Occipital lobe (tissue), 2 donors: ENCODE measurements around the gene MRPL10. TPM values are rescaled to one million over a fixed set of nuclear protein-coding genes. Genes with fewer than 3 reads are reported as not detected.

ENCODE experiments used
- DNase-seq: peaks from one replicate; lab custom pipeline; 2025; lab: John Stamatoyannopoulos, UW
- total RNA-seq: library from RNA; depleted of rRNA; stranded (reverse); fragments of >200 nt; gene quantifications from one replicate; pipeline ENCODE4 v1.2.3, GENCODE V29; 2014

Gene MRPL10
- total RNA-seq, 1 donor from 2014 or later = 9.7 TPM

DNA sequence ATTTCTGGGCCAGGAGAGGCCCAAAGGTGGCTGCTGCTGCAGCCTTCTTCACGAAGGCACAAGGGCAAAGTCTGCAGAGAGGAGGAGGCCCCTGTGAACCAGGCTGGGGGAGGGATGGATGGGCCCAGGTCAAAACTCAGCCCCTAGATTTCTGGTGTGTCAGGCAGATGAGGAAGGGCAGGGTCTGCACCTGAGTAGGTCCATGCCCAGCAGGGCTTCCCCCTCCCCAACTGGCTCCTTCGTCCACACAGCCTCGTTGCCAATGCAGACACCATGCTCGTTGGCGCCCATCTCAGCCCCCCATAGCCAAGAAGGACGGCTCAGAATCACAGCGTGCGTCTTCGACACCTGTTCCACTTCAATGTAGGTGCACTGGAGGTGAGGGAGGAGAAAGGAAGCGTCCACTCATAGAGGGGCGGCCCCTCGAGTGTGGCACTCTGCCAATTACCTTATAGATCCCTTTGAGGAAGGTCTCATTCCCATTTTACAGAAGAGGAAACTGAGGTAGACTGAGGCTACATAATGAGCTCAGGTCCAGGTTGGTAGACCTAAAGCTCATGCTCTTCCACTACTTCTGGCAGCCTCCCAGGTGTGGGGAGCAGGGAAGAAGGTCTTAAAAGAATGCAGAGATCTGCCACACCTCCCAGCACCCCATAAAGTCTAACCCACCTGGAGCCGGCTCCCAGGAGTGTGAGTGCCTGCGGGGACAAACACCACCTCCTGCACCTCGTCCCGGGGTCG lies 8.8 kb upstream of the MRPL10 start:
- DNase-seq = no peak

DNA sequence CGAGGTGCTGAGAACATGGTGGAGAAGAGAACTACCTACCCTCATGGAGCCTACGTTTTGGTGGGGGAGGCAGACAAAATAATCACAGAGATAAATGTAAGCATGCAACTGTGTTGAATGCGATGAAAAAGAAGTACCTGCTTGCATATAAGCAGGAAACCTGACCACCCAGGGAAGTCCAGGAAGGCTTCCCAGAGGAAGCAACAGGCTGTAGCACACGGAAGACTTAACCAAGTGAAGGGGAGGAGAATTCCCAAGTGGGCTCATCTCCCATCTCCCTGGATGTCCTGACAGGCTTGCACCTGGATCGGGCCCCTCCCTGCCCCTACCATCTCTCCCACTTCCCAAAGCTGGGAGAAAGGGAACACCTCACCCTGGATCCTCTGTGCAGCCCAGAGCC lies 7.7 kb upstream of the MRPL10 start:
- DNase-seq = no peak

DNA sequence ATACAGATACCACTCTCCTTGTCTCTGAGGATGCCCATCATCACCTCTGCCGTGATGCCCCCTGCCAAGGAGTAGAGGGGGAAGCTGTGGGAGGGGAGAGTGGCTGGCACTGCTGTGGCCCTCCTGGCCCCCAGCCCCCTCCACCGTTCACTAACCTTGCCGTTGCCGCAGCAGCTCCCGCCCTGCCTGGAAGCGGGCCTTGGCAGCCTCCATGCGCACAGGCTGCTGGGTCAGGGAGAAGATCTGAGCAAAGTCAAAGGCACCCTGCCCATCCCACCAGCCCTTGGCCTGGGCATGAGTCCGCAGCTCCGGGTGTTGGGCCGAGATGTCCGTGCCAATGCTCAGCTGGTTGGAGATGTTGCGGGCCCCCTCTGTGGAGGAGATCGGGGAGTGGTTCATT lies 7.3 kb upstream of the MRPL10 start:
- no peak for DNase-seq

DNA sequence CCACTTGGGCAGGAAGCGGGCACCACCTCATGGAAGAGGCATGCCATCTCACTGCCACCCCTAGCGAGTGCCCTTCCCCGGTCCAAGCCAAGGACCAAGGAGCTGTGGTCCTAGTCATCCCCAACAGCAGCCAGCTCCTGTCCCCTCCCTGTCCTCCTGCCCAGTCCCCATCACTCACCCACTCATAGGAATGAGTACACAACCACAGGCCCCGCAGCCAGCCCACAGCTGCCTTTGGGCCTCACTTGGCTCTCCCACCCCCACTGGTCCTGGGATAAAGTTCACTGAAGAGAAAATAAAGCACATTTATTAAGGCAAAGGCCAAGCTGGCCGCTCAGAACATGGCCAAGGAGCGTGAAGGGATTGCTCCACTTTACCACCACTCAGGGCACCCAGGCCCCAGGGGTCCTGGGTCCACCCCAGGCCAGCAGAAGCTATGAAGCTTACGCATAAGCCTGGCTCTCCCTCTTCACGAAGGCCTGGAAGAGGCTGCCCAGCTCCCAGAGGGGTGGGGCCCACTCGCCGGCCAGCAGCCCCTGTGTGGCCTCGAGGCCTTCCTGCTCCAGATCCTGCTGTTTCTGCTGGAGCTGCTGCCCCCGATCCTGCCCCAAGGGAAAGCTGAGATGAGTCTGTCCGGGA lies 6.2 kb upstream of the MRPL10 start:
- no peak for DNase-seq

DNA sequence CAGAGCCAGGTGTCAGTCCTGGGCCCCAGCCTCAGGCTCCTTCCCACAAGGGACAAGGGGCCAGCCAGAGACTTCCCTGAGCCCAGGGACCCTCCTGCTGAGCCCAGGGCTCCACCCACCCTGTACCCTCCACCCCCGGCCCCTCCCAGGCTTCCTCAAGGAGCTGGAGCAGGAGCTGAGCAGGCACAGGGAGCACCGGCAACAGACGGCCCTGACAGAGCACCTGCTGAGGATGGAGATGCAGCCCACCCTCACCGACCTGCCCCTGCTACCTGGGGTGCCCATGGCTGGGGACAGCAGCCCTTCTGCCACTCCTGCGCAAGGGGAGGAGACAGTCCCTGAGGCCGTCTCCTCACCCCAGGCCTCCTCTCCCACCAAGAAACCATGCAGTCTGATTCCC lies 5.3 kb upstream of the MRPL10 start:
- DNase-seq = no peak

DNA sequence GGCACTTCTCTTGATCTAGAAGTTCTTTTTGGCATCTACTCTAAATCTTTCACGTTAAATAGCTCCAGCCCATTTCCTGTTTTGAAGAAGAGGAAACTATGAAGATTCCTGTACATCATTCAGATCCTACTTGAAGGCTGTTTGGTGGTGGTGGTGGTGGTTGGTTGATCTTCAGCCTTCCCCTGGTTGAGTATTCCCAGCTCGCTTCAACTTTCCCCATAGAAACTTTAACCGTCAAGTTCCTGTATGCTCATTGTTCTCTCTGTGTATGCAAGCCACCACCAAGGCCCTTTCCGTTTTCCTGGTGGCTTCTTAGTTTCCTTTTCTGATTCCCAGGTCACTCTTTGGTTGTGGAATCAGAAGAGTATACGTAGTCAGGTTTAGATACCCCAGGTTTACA lies 3.4 kb upstream of the MRPL10 start:
- DNase-seq = no peak

DNA sequence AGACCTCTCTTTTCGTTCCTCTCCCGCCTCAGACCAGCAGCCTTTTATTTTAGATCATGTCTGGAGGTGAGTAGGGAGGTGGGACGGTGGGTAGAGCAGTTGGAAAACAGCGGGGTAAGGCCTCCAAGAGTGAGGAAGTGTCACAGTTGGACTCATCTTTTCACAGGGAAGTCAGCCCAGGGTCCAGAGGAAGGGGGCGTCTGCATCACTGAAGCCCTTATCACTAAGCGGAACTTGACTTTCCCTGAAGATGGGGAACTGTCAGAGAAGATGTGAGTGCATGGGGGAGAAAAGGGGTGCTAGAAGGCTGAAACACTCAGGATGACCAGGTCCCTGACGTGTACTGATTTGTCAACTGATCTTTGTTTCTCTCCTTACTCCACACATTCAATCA lies 590 bp upstream of the MRPL10 start:
- DNase-seq = no peak

DNA sequence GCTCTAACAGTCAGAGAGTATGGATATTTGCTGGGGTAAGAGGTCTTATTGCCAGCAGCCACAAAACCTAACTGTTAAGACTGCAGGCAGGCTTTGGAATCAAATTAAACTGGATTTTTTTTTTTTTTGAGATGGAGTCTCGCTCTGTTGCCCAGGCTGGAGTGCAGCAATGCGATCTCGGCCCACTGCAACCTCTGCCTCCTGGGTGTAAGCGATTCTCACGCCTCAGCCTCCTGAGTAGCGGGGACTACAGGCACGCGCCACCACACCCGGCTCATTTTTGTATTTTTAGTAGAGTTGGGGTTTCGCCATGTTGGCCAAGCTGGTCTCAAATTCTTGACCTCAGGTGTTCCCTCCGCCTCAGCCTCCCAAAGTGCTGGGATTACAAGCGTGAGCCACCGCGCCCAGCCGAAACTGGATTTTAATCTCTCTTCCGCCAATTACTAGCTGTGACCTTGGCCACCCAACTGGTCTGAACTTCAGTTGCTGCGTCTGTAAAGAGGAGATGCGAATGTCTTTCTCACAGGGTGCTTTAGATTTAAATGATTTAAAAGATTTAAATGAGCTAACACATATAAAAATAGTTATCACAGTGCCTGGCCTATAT lies 842 bp downstream of the MRPL10 start:
- DNase-seq = no peak

DNA sequence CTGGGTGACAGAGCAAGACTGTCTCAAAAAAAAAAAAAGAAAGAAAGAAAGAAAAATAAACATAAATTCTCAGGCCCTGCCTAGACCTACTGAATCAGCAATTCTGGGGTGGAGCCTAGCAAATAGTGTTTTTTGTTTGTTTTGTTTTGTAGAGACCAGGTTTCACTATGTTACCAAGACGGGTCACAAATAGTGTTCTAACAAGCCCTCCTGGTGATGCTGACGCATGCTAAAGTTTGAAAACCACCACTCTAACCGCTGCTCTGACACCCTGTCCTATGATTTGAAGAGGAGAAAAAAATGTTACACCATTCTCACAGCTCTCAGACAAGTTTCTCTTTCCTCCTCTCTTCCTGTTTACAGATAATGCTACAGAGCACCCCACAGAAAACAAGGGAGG lies 1.5 kb downstream of the MRPL10 start:
- no peak for DNase-seq

DNA sequence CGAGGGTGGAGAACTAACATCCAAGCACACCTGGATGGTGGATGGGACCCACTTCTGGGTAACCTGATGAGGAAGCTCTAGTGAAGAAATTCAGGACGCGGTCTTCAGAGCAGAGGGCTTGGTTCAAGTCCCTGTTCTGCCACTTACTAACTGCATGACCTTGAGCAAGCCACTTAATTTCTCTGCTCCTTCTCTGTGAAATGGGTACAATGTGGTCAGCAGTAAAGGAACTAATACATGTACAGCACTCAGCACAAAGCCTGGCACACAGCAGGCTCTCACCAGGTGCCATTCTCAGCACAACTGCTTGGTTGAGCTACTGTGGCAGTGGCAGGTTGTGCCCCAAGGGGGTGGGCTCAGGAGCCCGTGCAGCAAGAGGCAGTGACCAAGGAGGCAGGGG lies 7.8 kb downstream of the MRPL10 start:
- no peak for DNase-seq

DNA sequence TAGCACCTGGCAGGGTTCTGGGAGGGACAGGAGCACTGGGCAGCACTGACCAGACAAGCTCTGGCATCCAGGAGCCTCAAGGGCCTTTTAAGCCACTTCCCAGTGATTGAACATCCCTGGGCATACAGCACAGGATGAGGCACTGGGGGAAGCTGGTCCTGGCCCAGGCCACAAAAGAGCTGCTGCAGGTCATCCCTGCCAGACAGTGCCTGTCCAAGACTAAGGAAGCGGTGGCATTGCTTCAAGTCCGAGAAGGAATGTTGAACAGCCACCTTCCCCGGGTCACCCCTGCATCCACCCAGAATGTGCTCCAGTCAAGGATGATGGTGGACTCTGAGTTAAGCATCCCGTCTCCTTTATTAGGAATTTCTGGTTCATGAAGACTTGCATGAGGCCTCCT lies 8.6 kb downstream of the MRPL10 start:
- DNase-seq = no peak

DNA sequence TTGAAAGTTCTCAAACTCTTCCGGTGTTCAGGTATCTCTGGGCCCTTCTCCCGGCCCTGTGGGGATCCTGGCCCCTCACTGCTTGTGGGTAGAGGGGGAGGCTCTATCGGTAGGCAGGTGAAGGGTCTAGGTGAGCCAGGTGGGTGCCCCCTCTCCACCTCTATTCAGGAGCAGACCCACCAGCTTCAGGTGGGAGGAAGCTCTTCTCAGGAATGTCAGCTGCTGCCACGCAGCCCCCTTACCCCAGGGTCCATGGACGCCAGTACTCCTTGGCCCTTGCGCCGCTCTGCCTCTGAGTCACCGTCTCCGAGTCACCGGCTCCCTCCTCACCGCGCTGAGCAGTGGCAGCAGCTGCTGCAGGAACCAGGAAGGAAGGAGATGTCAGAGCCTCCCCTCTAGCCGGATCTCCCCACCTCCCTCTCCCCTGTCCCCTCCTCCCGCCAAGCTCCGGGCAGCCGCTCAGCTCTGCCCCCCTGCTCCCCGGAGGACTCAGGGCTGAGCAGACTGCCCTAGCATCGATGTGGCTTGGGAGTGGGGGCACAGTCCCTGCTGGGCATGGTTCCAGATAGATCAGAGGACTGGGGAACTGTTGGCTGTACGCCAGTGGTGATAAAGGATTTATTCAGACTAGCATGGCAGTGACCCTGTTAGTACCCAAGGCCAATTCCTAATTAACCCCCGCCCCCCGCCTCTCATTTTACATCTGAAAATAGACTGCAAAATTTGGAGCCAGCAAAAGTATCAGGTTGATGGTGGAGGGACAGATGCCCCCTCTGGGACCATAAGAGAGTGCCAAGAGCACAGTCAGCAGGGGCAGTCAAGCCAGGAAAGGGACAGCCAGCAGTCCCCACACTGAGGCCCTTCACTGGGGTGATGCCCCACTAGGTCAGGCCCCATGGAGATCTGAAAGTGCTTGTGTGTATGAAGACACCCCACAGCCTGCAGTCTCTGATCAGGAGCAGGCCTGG lies 9.6 kb downstream of the MRPL10 start, which contains the start of gene OSBPL7:
TSS of gene OSBPL7 (minus strand) at position 371 of the 968 bp plus-strand sequence. CDS start 1,516 bp downstream, outside the sequence.
- peak; percentile 82 for DNase-seq

DNA sequence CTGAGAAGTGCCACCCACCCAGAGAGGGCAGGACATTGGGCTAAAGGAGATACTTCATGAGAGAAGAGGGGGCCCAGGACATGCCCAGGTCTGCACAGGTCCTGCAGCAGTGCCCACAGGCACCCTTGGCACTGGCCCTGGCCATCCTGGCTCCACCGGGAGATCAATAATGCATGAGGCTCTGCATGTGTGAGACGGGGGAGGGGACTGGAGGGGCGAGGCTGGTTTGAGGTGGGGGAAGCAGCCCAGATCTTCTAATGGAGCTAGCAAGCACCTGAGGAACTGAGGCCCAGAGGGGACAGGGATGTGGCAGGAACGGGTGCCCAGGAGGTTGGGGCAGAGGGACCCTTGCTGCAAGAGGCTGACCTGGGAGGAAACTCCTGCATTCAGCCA lies 10.3 kb downstream of the MRPL10 start:
- DNase-seq = no peak

DNA sequence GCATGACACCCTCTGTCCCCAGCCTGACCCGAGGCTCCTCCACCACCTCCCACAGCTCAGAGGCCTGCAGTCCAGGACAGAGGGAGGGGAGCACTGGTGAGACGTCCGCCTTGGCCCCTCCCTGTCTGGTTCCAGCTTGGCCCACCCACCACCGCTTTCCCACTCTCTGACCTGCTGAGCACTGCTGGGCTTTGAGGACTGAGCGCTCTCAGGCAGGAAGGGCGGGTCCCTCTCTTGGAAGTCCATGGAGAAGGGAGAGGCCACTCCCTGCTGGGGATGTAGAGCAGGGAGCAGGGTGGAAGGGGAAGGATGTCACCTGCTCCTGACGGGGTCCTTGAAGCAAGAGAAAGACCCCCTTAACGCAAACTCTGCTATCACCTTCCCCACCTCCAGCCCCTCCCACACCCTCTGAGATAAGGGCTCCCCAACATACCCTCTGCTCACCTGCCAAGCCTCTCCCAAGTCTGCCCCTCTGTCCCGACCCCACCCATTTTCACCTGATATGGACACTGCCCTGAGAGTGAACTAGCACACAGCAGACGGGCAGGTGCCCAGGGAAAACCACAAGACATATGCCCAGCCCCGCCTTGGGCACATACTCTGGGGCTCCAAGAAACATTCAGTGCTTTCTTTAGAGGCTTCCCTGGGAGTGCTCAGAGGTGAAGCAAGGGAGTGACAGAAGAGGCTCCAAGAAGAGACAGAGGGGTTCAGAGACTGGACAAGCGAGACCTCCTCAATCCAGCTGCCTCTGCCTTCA lies 11.1 kb downstream of the MRPL10 start:
- DNase-seq = no peak

DNA sequence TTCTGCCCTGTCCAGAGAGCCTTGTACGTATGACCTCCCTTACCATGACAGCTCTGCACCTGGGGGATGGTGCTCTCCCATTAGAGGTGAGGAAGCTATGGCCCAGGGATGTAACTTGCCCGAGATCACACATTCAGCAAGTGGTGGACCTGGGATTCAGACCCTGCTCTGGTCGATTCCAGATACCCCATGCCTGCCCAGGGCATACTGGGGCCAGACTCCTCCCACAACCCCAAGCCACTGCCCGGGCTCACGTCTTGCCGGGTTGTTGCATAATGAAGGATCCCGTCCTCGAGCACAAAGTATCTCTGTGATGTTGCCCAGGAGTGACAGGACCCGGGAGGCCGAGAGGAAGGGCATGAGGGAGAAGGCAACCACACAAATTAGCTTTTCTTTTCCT lies 11.9 kb downstream of the MRPL10 start:
- DNase-seq = no peak

DNA sequence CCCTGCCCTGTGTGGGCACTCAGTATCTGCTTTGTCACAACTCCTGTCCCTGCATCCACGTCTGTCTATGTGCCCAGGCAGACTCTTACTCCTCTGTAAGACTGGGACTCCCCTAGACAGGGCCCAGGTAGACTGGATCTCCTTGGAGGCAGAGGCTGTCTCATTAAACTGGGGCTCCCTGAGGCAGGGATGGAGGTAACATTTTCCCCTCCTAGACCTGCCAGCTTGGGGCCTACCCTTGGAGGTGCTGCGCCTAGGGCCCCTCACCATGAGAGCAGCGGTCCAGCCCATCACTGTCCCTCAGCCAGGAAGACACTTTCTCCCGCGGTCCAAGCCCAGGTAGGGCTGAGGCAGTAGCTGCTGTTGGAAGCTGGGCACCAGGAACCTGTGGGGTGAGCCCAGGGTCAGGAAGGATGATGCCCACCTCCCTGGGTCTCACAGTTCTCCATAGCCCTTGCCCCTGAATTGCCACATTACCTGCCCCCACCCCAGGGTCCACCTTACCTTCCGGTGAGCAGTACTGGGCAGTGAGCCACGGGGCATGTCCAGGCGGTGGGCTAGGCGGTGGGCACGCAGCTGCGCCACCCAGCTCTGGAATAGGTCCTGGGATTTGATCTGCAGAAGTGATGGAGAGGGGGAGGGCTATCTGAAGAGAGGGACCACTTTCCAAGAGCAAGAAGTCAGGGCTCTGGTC lies 13.2 kb downstream of the MRPL10 start:
- no peak for DNase-seq

DNA sequence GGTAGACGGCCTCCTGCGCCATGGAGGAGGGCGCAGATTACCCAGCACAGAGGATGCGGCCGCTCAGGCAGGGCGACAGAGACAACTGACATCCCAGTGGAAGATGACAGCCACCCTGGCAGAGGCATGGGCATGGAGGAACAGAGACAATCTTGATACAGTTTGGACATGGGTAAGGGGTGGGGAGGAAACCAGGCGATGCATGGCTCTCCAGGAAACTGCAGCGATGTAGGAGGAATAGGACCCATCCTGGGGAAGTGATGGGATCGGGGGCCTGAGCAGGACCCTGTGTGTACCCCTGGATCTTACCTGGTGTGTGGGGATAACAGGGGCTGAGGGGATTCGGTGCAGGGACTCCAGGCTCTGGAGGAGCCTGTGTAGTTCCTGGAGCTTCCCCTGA lies 14.4 kb downstream of the MRPL10 start:
- DNase-seq = no peak

DNA sequence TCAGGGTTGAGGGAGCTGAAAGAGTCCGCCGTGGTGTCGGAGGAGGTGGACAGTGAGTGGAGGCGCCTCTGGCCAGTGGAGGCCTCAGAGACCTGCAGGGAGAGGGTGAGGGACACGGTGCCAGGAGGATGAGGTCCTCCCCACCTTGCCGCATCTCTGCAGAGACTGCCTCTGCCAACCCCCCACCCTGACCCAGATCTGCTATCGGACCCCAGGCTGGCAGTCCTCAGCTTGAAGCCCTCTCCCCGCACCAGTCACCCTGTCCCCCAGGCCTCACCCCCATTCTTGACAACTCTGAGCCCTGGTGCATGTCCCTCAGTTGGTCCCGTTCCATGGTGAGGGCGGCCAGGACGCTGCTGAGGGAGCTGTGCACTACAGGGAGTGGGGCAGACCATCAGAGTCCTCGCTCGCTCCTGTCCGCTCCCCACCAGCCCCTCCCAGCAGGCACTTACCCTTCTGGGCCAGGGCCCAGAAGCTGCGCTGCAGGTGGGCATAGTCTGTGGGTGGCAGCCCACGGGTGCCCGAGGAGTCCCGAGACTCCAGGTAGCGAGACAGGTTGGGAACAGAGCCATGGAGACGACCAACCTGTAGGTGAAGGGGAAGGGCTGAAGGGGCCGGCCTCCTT lies 15.1 kb downstream of the MRPL10 start:
- DNase-seq = no peak

DNA sequence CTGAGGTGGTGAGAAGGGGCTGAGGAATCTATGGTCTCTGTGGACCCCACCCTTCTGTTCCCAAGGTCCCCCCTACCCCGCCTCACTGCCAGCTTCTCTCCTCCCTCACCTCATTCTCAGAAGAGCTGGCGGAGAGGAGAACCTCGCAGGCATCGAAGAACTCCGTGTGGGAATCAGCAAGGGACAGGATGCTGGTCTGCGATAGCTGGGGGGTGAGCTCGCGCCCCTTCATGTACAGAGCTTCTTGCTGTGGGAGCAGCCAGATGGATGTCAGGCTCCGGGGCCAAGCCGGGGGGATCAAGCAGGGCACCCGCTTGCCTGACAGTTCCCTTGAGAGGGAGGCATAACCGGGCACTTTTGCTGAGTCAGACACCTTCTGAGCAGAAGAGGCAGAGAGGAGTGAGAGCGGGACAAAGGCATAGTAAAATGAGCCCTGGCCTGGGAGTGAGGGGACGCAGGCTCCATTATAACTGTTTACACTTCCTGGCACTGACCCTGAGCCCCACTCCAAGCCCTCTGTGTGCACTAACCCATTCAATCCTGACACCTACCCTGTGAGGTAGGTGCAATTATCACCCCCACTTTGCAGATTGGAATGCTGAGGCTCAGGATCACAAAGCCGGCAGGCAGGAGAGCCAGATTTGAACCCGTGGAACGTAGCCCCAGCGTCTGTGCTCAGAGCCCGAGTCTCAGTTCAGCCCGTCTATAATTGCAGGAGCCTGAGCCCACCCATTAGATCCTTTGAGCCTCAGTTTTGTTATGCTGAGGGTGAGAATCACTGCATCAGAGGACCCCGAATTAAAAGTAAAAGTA lies 16.0 kb downstream of the MRPL10 start:
- no peak for DNase-seq
